HepG2 (cell line): Measurements from ENCODE around the gene CD4. TPM values are rescaled to one million over a fixed set of nuclear protein-coding genes. Genes with fewer than 3 reads are reported as not detected.

Experiments
- FOXC1 ChIP-seq: sonication (generic); formaldehyde crosslinking; IDR thresholded peaks from 2 replicates; pipeline ENCODE4 v1.8.0; 2022; ENCODE audit warnings: mild to moderate bottlenecking, missing genetic modification reagents, borderline replicate concordance
- HOXA7 ChIP-seq: sonication (generic); formaldehyde crosslinking; IDR thresholded peaks from 2 replicates; pipeline ENCODE4 v1.8.1; 2022; ENCODE audit warnings: mild to moderate bottlenecking, missing genetic modification reagents, moderate library complexity
- JUNB ChIP-seq: sonication (generic); formaldehyde crosslinking; IDR thresholded peaks from 2 replicates; pipeline ENCODE4 v1.8.0; 2022; ENCODE audit warnings: missing genetic modification reagents, mild to moderate bottlenecking, borderline replicate concordance
- MXD4 ChIP-seq: IDR thresholded peaks from 2 replicates; pipeline ENCODE4 v1.6.1; 2016; ENCODE audit warnings: mild to moderate bottlenecking, missing biosample characterization, missing genetic modification reagents
- ZNF136 ChIP-seq: sonication (generic); formaldehyde crosslinking; IDR thresholded peaks from 2 replicates; pipeline ENCODE4 v1.8.1; 2022; ENCODE audit warnings: low read depth, mild to moderate bottlenecking, moderate library complexity, missing genetic modification reagents
- ZNF446 ChIP-seq: sonication (generic); formaldehyde crosslinking; IDR thresholded peaks from 2 replicates; pipeline ENCODE4 v1.5.0; 2020; ENCODE audit warnings: mild to moderate bottlenecking, missing genetic modification reagents
- ZNF567 ChIP-seq: sonication (generic); formaldehyde crosslinking; IDR thresholded peaks from 2 replicates; pipeline ENCODE4 v1.8.1; 2023; ENCODE audit warnings: mild to moderate bottlenecking, missing genetic modification reagents, borderline replicate concordance
- ZNF574 ChIP-seq: sonication (generic); formaldehyde crosslinking; IDR thresholded peaks from 2 replicates; pipeline ENCODE4 v1.4.0; 2020; ENCODE audit warnings: missing genetic modification reagents
- ZNF598 ChIP-seq: sonication (generic); formaldehyde crosslinking; IDR thresholded peaks from 2 replicates; pipeline ENCODE4 v1.5.1; 2020; ENCODE audit warnings: mild to moderate bottlenecking, missing genetic modification reagents, borderline replicate concordance
- ZNF839 ChIP-seq: sonication (generic); formaldehyde crosslinking; IDR thresholded peaks from 2 replicates; pipeline ENCODE4 v1.4.0; 2020; ENCODE audit warnings: missing genetic modification reagents, mild to moderate bottlenecking, borderline replicate concordance
- ZSCAN25 ChIP-seq: sonication (generic); formaldehyde crosslinking; IDR thresholded peaks from 2 replicates; pipeline ENCODE4 v1.8.0; 2022; ENCODE audit warnings: mild to moderate bottlenecking, missing genetic modification reagents
- polyA plus RNA-seq, 8 experiments: library from polyadenylated mRNA; depleted of rRNA in 3 of 8; stranded (reverse) in 7 of 8; unstranded in 1 of 8; fragments of >200 nt; fragmentation: Illumina TruSeq in 4 of 8; extraction: Trizol in 4 of 8; gene quantifications; 2 replicates each; pipeline versions ENCODE4 v1.2.1 to v1.2.3, GENCODE V29; 2011 to 2016; ENCODE audit warnings: low read depth in 4 of 8, missing spikeins in 1 of 8, mixed read lengths in 1 of 8; ENCODE audit not compliant: insufficient read depth in 1 of 8
- total RNA-seq, 5 experiments: library from RNA; depleted of rRNA; stranded (reverse); fragments of >200 nt; fragmentation: Illumina TruSeq; extraction: Trizol; gene quantifications; 2 replicates each; pipeline ENCODE4 v1.2.3, GENCODE V29; 2016; ENCODE audit warnings: low read depth in 1 of 5
- TF ChIP-seq, protein P1 (sequence below): sonication (generic); formaldehyde crosslinking; IDR thresholded peaks from 2 replicates; pipeline ENCODE4 v1.9.0; 2021; ENCODE audit warnings: missing genetic modification reagents, mild to moderate bottlenecking, borderline replicate concordance
- TF ChIP-seq, protein P2 (sequence below): sonication (generic); formaldehyde crosslinking; conservative IDR thresholded peaks from 2 replicates; pipeline ENCODE4 v1.4.0; 2020; ENCODE audit warnings: missing genetic modification reagents
- TF ChIP-seq, protein P3 (sequence below): fragments of 450-650 bp; IDR thresholded peaks from 2 replicates; pipeline ENCODE4 v1.6.1; 2016
- TF ChIP-seq, protein P4 (sequence below): sonication (generic); formaldehyde crosslinking; IDR thresholded peaks from 2 replicates; pipeline ENCODE4 v1.8.1; 2023; ENCODE audit warnings: mild to moderate bottlenecking, moderate library complexity, missing genetic modification reagents
- TF ChIP-seq, protein P5 (sequence below): sonication (generic); formaldehyde crosslinking; IDR thresholded peaks from 2 replicates; pipeline ENCODE4 v1.4.0; 2020; ENCODE audit warnings: mild to moderate bottlenecking, low read depth, missing genetic modification reagents

The CD4 gene
- total and polyA plus RNA-seq, 2 of the 13 experiments (the other 11 are each of a cell fraction or from before 2014, with no cell fraction given), result 0.07 to 0.95 TPM

- TF ChIP-seq ZNF446, result no peak
- TF ChIP-seq ZSCAN25, result peak; percentile 46
- TF ChIP-seq, protein P1, sequence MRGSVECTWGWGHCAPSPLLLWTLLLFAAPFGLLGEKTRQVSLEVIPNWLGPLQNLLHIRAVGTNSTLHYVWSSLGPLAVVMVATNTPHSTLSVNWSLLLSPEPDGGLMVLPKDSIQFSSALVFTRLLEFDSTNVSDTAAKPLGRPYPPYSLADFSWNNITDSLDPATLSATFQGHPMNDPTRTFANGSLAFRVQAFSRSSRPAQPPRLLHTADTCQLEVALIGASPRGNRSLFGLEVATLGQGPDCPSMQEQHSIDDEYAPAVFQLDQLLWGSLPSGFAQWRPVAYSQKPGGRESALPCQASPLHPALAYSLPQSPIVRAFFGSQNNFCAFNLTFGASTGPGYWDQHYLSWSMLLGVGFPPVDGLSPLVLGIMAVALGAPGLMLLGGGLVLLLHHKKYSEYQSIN (CRISPR knock-in tag), result no peak
- TF ChIP-seq, protein P2, sequence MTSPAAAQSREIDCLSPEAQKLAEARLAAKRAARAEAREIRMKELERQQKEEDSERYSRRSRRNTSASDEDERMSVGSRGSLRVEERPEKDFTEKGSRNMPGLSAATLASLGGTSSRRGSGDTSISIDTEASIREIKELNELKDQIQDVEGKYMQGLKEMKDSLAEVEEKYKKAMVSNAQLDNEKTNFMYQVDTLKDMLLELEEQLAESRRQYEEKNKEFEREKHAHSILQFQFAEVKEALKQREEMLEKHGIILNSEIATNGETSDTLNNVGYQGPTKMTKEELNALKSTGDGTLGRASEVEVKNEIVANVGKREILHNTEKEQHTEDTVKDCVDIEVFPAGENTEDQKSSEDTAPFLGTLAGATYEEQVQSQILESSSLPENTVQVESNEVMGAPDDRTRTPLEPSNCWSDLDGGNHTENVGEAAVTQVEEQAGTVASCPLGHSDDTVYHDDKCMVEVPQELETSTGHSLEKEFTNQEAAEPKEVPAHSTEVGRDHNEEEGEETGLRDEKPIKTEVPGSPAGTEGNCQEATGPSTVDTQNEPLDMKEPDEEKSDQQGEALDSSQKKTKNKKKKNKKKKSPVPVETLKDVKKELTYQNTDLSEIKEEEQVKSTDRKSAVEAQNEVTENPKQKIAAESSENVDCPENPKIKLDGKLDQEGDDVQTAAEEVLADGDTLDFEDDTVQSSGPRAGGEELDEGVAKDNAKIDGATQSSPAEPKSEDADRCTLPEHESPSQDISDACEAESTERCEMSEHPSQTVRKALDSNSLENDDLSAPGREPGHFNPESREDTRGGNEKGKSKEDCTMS (CRISPR knock-in tag), result no peak
- TF ChIP-seq ZNF839 (CRISPR knock-in tag), result 0 out of 2 replicates have a peak, but pooled peaks have one; percentile 33
- no peak for TF ChIP-seq JUNB (CRISPR knock-in tag)
- TF ChIP-seq HOXA7, result no peak
- TF ChIP-seq, protein P3, sequence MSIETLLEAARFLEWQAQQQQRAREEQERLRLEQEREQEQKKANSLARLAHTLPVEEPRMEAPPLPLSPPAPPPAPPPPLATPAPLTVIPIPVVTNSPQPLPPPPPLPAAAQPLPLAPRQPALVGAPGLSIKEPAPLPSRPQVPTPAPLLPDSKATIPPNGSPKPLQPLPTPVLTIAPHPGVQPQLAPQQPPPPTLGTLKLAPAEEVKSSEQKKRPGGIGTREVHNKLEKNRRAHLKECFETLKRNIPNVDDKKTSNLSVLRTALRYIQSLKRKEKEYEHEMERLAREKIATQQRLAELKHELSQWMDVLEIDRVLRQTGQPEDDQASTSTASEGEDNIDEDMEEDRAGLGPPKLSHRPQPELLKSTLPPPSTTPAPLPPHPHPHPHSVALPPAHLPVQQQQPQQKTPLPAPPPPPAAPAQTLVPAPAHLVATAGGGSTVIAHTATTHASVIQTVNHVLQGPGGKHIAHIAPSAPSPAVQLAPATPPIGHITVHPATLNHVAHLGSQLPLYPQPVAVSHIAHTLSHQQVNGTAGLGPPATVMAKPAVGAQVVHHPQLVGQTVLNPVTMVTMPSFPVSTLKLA, result peak; percentile 29; the same call in 1 of the 2 replicates
- peak; percentile 88; the same call in 1 of the 2 replicates for TF ChIP-seq ZNF567
- TF ChIP-seq ZNF574 (CRISPR knock-in tag), result peak; percentile 91
- TF ChIP-seq FOXC1, result peak; percentile 75; the same call in 1 of the 2 replicates
- TF ChIP-seq ZNF598 (CRISPR knock-in tag), result 0 out of 2 replicates have a peak, but pooled peaks have one; percentile 6
- TF ChIP-seq, protein P4, sequence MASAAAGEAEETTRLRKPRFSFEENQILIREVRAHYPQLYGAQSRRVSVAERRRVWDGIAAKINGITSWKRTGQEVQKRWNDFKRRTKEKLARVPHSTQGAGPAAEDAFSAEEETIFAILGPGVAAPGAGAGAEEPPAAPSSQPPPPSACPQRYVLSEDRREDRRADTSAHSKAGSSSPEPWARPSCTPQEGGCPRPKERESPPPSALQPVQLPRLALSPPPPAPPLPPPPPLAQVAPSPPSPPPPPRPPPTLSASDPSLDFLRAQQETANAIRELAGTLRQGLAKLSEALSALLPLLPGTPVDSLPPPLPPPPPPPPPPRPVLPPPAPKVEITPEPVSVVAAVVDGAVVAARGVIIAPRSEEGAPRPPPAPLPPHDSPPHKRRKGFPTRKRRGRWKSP (CRISPR knock-in tag), result peak; percentile 80
- TF ChIP-seq MXD4 (CRISPR knock-in tag), result peak; percentile 75
- 0 out of 2 replicates have a peak, but pooled peaks have one; percentile 45 for TF ChIP-seq ZNF136 (CRISPR knock-in tag)
- TF ChIP-seq, protein P5, sequence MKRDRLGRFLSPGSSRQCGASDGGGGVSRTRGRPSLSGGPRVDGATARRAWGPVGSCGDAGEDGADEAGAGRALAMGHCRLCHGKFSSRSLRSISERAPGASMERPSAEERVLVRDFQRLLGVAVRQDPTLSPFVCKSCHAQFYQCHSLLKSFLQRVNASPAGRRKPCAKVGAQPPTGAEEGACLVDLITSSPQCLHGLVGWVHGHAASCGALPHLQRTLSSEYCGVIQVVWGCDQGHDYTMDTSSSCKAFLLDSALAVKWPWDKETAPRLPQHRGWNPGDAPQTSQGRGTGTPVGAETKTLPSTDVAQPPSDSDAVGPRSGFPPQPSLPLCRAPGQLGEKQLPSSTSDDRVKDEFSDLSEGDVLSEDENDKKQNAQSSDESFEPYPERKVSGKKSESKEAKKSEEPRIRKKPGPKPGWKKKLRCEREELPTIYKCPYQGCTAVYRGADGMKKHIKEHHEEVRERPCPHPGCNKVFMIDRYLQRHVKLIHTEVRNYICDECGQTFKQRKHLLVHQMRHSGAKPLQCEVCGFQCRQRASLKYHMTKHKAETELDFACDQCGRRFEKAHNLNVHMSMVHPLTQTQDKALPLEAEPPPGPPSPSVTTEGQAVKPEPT, result no peak
Observed at GRCh38 chr12:6851921-6852650, 62.8 kb downstream of the CD4 start, which contains the start of gene USP5 (continued).
